Retina (tissue), 1 donor: Measurements from ENCODE around the gene CBFA2T2.
"Not testable (repeated sequence)": the region's sequence is repeated elsewhere in the genome, so short reads cannot be mapped to it uniquely, and the experiment has no call there.

Experiments
- DNase-seq: peaks from one replicate; pipeline ENCODE4 v3.0.0-alpha.2; 2016

The CBFA2T2 gene

DNA sequence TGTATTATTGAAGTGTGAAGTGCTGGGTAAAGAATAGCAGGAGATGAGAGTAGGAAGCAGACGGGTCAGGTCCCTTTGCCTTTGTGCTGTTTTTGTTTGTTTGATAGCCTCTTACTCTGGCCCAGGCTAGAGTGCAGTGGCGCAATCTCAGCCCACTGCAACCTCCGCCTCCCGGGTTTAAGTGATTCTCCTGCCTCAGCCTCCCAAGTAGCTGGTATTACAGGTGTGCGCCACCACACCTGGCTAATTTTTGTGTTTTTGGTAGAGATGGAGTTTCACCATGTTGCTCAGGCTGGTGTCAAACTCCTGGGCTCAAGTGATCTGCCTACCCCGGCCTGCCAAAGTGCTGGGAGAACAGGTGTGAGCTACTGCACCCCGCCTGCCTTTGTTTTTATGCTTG, 18.1 kb downstream of the CBFA2T2 start:
- DNase-seq = not testable (repeated sequence)

DNA sequence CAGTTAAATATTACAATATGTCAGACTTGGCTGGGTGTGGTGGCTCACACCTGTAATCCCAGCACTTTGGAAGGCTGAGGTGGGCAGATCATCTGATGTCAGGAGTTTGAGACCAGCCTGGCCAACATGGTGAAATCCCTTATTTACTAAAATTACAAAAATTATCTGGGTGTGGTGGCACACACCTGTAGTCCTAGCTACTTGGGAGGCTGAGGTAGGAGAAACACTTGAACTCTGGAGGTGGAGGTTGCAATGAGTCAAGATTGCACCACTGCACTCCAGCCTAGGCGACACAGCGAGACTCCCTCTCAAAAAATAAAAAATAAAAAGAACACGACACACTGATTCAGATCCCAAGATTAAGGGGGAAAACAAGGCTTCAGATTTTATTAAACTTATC, 19.2 kb downstream of the CBFA2T2 start:
- DNase-seq = not testable (repeated sequence)

DNA sequence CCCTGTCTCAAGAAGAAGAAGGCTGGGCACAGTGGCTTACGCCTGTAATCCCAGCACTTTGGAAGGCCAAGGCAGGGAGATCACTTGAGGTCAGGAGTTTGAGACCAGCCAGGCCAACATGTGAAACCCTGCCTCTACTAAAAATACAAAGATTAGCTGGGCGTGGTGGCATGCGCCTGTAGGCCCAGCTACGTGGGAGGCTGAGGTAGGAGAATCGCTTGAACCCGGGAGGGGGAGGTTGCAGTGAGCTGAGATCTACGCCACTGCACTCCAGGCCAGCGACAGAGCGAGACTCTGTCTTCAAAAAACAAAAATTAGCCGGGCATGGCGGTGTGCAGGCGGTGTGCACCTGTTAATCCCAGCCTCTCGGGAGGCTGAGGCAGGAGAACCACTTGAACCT, 22.0 kb downstream of the CBFA2T2 start:
- not testable (repeated sequence) for DNase-seq

DNA sequence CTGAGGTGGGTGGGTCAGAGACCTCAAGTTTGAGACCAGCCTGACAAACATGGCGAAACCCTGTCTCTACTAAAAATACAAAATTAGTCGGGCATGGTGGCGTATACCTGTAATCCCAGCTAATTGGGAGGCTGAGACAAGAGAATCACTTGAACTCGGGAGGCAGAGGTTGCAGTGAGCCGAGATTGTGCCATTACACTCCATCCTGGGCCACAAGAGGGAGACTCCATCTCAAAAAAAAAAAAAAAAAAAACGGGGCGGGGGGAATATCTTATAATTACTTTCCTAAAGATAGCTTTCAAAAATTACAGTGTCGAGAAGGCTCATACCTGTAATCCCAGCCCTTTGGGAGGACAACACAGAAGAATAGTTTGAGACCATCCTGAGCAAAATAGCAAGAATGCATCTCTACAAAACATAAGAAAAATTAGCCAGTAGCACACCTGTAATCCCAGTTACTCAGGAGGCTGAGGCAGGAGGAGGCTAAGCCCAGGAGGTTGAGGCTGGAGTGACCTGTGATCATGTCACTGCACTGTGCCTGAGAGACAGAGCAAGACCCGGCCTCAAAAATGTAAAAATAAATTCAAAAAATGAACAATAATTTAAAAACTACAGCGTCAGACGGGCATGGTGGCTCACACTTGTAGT, 25.8 kb downstream of the CBFA2T2 start:
- DNase-seq = no peak

DNA sequence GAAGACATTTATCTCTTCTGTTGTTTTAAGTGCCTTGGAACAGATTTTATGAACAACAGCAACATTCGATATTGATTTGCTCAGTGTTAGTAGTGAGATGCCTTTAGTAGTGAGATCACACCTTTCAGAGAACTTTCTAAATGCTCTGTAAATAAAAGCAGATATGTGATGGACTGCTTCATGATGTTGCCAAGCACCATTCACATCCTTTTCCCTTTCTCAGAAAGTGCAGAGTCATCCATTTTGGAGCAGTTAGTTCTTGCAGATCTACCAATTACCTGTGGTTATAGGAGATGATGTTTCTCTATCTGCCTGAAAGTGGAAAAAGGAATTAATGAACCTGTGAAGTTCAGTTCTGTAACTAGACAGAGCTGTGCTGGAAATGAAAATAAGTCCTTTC, 27.0 kb downstream of the CBFA2T2 start:
- no peak for DNase-seq

DNA sequence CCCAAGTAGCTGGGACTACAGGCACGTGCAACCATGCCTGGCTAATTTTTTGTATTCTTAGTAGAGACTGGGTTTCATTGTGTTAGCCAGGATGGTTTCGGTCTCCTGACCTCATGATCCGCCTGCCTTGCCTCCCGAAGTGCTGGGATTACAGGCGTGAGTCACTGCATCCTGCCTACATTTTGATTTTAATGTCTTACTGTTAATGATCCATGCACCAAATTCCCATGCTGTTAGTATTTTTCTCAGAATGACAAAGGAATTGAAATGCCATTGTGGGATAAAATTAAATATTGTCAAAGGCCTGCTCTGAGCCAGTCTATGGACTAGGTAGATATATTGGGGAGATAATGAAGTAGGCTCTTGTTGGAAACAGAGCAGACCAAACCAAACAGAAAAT, 28.2 kb downstream of the CBFA2T2 start:
- DNase-seq = no peak

DNA sequence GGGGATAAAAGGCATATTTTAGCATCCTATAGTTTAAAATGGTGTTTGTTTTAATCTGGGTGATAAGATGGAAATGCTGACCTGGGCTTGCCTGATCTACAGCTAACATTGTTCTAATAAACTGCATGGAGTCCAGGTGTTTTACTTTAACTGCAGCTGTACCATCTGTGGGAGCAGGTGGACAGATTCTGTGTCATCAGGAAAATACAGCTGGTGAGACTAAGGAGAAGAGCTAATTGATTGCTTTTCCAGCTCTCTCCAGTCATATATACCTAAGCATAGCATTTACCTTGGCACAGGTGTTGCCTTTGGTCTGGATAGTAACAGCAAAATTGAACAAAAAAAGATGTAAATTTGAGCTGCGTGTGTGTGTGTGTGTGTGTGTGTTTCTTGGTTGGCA, 31.6 kb downstream of the CBFA2T2 start:
- DNase-seq = no peak

DNA sequence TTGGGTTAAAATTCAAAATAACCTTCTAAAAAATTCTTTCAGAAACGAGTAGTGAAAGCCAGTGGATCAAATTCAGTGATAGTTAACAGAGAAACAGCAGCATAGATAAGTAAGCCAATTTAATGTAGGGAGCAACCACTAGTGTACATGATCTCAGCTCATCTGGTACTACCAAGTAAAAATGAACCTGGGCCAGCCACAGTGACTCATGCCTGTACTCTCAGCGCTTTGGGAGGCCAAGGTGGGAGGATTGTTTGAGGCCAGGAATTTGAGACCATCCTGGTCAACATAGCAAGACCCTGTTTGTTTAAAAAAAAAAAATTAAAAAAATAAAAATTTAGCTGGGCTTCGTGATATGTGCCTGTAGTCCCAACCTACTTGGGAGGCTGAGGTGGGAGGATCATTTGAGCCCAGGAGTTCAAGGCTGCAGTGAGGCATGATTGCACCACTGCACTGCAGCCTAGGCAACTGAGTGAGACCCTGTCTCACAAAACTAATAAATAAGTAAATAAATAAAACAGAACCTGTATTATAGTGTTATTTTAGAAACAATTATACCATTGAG, 32.4 kb downstream of the CBFA2T2 start:
- DNase-seq = no peak

DNA sequence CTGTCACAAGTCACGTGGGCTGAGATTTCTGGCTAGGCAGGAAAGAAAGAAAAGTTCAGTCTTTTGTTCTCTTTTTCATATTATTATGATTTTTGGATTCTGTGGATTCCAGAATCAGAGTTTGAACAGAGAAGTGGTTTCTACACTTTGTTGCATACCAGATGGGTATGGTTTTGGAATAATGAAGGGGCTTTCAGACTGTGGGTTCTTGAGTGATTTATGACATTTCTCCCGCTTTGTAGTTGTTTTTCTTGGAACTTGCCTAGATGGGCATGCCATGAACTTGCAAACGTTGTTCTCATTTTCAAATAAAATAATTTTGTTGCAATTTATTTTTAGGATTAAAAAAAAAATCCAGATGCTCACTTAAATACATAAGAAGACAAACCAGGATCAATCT, 34.4 kb downstream of the CBFA2T2 start:
- DNase-seq = no peak

DNA sequence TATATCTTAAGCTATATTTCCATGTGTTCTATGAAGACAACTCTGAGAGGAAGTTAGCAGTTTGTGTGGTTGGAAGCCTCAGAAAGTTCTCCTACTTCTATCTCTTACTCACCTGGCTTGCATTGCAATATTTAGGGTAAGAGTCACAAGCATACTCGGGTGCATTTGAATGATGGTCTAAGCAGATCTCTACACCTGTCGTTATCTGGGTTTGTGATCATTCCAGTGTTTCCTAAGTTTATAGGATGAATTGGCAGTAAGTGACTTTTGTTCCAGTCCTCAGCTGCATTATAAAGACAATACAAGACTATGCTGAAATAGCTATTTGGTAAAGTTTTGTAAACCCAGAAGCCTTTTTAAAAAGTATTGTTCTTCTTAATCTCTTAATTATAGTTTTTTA, 36.9 kb downstream of the CBFA2T2 start:
- DNase-seq = no peak

DNA sequence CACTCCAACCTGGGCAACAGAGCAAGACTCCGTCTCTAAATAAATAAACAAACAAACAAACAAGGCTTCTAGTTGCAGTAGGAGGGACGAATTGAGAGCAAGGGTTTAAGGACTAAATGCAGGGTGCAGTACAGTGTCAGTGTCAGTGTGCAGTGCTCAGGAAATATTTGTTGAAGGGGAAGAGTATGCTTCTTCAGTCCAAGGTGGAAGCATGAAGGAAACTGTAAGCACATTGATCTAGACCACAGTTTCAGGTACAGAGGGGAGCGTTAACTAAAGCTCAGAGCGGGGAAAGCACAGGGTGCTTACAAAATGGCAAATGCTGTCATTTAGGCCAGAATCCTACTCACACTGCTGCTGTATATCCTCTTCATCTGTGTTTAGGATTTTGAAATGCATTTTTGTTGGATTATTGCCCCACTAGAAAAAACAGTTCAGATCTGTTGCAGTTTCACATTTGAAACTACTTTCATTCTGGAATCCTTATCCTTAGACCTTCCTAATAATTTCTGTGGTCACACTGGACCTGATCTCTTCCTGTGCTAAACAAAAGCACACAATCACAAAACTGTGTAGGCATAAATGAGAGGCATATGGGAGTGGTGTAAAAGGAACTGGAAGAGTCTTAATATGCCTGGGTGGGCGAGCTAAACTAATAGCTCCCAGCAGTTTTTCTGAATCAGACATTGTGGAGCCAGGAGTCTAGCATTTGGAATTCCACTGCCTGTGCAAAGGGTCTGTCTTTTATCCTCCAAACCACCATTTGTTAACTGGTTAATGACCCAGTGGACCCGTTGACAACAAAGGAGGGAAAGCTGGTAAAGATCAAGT, 41.4 kb downstream of the CBFA2T2 start:
- DNase-seq = peak; percentile 18

DNA sequence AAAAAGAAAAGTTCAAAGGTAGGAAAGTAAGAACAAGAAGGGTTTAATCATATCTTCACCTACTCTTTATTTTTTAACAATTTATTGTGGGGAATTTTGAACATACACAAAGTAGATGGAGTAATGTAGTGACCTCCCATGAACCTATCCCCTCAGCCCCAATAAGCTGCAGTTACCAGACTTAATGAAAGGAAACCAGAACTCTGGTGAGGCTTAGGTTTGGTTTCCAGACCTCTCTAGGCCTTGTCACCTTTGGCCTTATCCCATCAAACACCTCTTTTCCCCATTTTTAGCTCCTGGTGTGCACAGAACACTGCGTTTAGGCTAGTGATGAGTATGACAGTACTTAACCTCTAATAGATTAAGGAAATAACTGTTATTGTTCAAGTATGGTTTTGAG, 42.0 kb downstream of the CBFA2T2 start:
- no peak for DNase-seq

DNA sequence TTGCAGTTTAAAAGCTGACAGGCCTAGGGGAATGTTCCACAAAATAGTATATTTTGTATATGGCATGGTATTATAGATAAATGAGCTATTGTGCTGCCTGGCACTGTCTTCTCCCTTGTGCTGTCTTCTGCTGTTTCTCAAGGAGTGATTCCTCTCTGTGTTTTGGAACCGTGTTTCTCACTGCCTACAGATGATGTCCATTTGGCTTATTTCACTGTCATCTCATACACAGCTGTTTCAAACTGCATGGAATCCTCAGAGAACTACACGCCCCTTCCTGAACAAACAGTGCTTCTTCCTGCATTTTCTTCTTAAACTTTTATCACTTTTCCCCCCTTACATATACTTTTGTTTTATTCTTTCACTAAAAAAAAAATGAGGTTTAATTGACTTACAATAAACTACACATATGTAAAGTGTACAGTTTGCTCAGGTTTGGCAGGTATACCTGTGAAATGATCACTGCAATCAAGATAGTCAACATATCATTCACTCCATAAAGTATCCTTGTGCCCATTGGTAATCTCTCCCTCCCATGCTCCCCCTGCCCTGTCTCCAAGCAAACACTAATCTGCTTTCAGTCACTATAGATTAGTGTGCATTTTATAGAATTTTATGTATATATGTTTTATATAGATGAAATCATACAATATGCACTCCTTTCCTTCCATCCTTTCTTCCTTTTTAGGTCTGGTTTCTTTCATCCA, 43.0 kb downstream of the CBFA2T2 start:
- DNase-seq = no peak

DNA sequence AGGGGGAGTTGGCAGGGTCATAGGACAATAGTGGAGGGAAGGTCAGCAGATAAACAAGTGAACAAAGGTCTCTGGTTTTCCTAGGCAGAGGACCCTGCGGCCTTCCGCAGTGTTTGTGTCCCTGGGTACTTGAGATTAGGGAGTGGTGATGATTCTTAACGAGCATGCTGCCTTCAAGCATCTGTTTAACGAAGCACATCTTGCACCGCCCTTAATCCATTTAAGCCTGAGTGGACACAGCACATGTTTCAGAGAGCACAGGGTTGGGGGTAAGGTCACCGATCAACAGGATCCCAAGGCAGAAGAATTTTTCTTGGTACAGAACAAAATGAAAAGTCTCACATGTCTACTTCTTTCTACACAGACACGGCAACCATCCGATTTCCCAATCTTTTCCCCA, 45.8 kb downstream of the CBFA2T2 start:
- not testable (repeated sequence) for DNase-seq

DNA sequence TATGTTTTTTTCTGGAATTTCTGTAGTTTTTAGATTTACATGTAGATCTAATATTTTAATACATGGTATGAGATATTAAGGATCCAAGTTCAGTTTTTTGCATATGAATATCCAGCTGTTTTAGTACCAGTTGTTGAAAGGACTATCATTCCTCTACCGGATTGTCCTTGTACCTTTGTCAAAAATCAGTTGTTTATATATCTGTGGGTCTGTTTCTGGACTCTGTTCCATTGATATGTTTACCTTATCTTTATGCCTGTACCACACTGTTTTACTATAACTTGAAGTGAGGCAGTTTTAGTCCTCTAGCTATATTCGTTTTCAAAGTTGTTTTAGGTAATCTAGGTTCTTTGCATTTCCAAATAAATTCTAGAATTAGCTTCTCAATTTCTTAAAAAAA, 47.7 kb downstream of the CBFA2T2 start:
- no peak for DNase-seq

DNA sequence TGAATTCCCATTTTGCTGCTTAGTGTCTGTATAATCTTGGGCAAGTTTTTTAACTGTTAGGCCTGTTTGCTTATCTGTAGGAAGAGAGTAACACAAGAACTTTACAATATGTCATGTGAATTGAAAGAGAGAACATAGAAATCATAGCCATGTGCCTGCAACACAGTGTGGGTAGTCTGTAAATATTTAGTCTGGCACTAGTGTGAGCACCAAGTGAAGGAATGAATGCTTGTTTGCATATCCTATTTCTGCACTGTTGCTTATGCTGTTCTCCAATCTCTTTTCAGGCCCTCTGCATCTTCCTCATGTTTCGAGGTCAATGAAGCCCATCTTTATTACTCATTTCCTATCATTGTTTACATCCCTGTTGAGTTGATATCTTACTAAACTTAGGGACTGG, 49.2 kb downstream of the CBFA2T2 start:
- DNase-seq = no peak

DNA sequence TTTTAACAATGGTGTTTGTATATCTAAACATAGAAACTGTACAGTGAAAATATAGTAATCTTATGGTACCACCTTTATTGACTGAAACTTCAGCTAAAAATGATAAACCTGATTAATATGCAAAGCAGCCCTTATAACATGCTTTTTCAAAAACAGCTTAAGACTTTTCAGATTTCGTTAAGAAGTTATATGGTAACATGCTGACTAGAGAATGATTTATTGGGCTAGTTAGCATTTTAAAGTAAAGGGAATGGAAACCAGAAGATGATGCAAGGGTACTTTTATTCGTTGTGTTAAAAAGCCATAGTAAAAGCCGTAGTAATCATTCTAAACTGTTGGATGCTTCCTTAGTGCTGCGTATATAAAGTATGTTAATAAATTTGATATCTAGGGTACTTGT, 50.5 kb downstream of the CBFA2T2 start:
- DNase-seq = no peak

DNA sequence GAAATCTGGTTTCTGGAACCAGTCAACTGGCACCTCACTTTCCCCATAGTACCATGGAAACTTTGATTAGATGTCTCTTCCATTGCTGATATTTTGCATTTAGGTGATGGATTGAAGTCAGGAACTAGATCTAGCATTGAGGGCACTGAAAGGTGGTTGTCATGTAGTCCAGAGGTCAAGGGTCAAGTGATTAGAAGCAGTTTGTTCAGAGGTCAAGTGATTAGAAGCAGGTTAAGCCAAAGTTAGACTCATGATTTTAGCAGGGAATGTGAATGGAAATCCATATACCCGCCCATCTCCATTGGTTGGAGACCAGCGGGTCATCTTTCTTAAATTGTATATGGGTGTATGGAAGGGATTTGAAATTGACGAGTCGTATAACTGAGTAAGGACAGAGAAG, 51.2 kb downstream of the CBFA2T2 start:
- no peak for DNase-seq

DNA sequence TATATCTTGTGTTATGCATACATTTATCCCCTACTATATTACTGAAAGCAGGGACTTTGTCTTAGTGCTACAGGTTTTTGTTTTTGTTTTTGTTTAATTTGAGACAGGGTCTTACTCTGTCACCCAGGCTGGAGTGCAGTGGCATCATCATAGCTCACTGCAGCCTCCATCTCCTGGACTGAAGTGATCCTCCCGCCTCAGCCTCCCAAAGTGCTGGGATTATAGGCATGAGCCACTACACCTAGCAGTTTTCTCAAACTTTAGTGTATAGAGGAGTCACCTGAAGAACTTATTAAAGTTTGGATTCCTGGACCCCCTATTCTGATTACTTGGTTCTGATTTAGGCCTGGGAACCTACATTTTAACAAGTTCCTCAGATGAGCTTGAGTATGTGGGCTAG, 51.9 kb downstream of the CBFA2T2 start:
- no peak for DNase-seq

DNA sequence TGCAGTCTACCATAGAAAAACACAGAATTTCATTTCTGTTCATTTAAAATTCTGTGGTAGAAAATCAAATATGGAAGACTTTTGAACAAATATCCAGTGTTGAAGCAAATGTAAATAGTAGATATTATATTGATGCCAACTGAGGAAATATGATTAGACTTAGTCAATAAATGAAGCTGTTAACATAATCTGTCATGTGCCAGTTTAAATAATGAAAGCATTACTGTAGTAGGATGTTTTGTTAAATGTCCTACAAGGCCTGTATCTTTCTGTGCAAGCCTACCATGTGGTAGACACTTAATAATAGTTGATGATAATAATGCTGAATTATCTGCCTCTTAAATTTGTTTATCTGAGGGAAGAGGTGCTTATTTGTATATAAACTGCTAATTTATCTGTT, 55.9 kb downstream of the CBFA2T2 start:
- DNase-seq = no peak

DNA sequence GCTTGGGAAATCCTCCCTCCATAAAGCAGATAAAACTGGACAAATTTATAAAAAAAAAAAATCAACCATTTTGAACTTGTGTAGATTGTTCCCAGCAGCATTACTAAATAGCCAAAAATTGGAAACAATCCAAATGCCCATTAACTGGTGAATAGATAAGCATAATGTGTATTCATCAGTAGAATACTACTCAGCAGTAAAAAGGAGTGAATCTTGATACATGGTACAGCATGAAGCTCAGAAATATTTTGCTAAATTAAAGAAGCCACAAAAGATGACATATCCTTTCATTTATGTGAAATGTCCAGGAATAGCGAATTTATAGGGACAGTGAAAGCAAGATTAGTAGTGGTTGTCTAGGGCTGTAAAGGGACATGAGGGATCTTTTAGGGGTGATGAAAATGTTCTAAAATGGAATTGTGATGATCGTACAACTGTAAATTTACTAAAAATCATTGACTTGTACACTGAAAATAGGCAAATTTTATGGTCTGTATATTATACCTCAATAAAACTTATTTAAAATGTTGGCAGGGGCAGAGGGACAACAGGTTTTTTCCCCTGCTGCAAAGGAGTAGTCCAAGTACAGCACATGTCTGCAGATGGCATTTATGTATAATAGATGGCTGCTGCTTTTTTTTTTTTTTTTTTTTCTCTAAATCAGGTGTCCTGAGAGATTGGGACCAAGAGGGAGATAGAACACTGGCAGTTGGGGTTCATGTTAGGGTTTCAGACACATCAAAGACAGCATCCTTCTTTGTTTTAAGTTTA, 59.5 kb downstream of the CBFA2T2 start:
- no peak for DNase-seq

DNA sequence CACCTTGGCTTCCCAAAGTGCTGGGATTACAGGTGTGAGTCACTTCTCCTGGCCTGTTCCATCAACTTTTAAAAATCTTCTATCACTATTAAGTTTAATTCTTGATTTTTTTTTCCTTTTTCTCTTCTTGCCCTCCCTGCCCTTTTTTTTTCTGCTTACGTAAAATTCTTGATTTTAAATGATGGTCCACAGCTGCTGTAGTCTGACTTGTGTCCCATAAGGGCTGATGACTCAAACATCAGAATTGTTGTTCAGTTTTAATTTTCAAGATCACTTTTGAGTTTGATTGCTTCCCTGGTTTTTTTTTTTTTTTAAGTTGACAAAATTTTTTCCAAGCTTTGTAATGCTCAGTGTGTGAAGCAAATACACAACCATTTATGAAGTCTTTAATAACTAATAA, 61.9 kb downstream of the CBFA2T2 start:
- no peak for DNase-seq

DNA sequence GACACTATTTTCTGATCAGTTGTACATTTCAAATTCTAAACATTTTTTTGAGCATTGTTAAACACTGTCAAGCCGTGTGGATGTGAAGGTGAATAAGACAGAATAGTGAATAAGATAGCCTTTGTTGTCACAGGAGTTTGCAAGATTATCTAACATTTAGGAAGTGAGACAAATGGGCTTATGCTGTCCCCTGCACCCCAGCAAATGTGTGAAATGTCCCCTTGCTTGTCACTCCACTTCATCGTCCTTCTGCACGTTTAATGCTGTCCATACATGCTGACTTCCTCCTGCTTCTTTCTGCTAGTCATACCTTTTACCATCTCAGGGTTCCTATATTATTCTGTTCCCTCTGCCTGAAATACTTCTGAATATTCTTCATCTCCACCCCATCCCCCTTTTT, 62.6 kb downstream of the CBFA2T2 start:
- DNase-seq = no peak
